GM12874 (cell line): ENCODE results near the gene CMPK2.

Experiments used
- CTCF ChIP-seq: IDR thresholded peaks from 2 replicates; pipeline ENCODE4 v1.5.1; 2011; ENCODE audit warnings: low read depth, mild to moderate bottlenecking, control low read depth, low read length, moderate library complexity; ENCODE audit not compliant: insufficient read depth

CMPK2 gene

GRCh38 chr2:6865346-6866274, at the start of gene CMPK2:
CMPK2 (minus strand) TSS chr2:6865907; CDS start chr2:6865696, 211 bp downstream.
- peak; percentile 57 for TF ChIP-seq CTCF

- no peak for TF ChIP-seq CTCF
Measured at GRCh38 chr2:6915399-6915798, 49.7 kb upstream of the CMPK2 start.

GRCh38 chr2:6914828-6915227, 49.1 kb upstream of the CMPK2 start:
- TF ChIP-seq CTCF = no peak

GRCh38 chr2:6913415-6914157, 47.9 kb upstream of the CMPK2 start:
- no peak for TF ChIP-seq CTCF

GRCh38 chr2:6911721-6912120, 46.0 kb upstream of the CMPK2 start:
- no peak for TF ChIP-seq CTCF

- TF ChIP-seq CTCF = no peak
Measured at GRCh38 chr2:6909431-6910385, 44.0 kb upstream of the CMPK2 start.
